Left hindlimb (tissue), 1 donor: ENCODE measurements around the gene ABCC12.

Source experiments
- DNase-seq: peaks from one replicate; pipeline ENCODE4 v3.0.0-alpha.2; 2018

The ABCC12 gene

DNA sequence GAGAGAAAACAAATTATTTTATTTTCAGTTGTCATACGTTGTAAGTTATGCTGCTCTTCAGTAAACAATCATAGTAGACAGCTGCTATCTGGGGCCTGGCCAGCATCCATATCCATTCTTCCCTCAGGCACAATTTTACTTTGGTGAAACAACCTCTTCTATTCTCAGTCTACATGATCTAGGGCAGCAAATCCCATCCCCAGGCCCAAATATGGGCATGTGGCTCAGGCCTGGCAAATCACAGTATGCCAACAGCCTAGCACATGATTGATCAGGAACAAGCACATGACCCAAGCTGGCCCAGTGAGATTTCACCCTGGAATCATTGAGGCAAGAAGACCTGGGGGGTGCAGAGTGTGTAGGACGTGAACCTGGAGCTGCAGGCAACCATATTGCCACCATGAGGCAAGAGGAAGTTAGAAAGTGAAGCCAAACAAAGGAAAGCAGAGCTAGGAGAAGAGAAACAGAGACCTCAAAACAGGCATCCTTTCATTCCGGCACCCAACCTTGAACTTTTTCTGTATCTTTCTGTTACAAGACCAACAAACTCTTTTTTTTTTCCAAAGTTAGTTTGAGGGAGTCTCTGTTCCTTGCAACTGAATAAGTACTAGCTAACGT is 10.3 kb upstream of the ABCC12 start:
- no peak for DNase-seq

DNA sequence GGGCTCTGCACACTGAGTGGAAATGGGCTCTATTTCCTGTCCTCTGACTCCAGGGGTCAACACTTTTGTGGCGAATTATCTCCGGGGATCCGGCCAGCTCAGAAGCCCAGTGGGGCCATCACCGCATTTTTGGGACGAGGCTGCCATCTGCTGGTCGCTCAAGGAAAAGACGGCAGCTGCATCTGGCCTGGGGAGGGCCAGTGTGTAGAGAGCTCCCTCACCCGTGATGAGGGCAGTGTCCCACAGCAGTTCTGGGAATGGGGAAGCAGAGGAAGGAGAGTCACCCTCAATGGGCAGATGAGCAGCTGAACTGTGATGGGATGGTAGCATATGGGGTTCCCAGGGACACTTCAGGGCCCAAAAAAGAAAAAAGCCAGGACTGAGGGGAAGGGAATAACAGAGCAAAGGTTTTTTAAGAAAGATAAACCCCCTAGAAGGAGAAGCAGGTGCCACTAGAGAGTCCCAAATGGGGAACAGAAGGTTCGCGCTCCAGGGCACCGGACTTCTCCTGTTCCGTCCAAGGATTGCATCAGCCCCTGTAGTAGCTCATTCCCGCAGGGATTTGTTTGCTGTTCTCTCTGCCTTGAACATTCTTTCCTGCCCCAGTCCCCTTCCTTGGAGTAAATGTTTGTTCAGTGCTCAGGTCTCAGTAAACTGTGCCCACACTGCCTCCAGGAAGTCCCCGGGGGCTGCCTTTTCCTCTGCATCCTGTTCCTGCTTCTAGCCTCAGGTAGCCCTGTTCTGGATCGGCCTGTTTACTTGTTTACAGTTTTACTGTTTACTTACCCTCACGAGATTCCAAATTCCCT is 9.3 kb upstream of the ABCC12 start:
- peak; percentile 68 for DNase-seq

DNA sequence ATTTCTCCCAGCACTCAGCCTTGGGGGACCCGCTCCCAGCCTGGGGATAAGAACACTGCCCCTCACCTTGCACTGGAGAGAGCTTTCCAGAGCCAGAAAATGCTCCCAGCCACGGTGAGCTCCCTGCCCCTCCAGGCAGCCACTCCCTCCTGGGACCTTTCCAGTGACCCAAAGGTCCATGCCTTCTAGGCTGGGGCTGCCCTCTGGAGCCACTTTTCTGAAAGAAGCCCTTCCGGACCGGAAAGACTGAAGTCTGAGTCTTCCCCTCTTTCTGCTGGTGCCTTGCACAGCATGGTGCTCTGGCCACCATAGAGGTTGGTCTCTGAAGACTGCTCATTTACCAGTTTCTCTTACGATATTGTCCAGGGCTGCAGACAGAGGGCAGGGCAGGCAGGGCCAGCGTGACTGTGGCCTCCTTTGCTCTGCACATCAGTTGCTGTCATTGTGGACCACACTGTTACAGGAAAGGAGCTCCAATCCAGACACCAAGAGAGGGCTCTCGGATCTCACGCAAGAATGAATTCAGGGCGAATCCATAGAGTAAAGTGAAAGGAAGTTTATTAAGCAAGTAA is 7.1 kb upstream of the ABCC12 start:
- no peak for DNase-seq

DNA sequence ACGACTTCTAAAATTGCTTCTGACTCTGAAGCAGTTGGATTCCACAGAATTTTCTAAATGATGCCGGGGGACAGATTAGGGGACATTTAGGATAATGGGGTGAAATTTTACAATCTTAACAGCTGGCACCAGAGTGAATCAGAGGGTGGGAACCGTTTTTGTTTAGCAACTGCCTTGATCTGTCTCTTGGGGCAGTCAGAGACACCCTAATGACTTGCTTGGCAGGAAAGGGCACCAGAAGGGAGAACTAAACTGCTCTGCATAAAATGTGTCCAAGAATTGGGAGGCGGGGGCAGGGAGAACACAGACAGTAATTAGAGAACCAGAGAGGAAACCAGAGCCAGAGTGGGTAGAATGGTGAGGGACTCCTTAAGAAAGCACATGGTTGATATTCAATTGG is 6.1 kb upstream of the ABCC12 start:
- no peak for DNase-seq

DNA sequence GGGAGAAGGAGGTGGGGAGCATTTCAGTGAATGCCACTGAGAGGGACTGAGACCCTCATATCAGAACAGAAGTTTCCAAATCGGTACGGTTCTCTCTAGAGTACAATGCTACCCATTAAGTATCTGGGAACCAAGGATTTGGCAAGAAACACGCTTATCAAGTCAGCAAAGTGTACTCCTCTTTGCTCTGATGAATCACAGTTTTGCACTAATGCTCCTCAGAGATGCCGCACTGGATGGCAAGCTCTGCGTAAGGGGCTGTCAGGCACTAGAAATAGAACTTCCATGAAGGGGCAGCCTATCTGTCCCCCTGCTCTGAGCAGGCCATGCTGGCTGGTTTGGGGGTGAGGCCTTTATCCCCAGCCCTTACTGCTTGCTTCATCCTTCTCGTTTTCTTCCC is 4.8 kb upstream of the ABCC12 start:
- DNase-seq: no peak

DNA sequence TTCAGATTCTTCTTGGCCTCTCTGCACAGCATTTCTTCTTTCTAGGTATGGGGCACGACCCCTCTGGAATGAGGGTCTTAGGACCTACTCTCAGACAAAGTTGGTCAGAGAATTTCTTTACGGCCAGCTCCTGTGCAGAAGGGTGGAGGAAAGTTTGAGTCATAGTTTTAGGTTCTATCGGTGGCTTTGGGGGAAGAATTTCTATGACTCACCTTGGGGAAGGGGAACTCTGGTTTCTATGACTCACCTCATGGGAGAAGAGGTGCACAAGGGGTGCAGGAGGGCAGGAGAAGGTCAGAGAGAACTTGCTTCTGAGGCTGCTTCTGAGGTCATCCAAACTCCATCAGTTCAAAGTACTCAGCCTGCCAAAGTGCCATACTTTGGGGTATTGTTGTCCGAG is 2.5 kb upstream of the ABCC12 start:
- DNase-seq: no peak

DNA sequence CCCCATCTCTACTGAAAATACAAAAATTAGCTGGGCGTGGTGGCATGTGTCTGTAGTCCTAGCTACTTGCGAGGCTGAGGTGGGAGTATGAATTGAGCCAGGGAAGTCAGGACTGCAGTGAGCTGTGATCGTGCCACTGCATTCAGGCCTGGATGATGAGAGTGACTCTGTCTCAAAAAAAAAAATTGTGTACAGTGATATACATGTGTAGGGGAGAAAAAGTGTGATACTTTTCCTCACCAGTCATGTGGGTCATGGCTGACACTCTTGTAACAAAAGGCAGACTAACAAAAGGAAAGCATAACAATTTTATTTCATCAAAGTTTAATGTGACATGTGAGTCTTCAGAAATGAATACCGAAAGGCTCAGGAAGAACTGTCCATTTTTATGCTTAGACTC is 2.0 kb upstream of the ABCC12 start:
- no peak for DNase-seq

DNA sequence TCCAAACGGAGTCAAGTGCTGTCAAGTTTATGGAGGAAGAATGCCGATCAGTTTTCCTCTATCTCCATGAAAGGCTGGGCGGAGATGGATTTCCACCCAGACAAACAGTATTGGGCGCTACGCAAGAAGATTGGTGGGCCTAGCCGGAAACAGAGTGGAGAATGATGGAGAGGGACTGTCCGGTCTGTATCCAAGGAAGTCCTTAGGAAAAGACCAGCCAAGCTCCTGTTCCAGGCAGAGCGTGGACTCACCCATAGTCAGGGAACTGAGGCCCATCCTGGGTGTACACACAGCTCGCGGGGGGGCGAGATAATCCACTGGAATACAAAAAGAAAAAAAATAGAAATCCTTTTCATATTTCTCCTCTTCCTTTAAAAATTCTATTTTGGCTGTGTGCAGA is 1.5 kb upstream of the ABCC12 start:
- no peak for DNase-seq

DNA sequence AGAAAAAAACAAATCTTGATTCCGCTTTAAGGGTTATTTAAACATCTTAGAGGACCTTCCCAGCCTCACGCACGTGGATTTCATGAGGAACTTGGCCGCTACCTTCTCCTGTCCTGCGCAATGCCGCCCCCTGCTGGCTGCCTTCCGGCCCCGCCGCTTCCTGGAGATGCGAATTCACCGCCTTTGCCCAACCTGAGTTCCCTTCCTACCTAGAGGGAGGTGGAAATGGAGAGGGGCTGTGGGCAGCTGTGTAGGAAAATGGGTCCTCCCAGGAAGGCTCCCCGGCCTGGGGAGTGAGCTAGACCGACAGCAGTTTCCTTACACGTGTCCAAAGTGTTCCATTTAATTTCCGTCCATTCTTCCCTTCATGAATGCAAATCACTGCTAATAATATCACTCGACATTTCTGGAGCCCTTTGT is 1.0 kb upstream of the ABCC12 start:
- peak; percentile 80 for DNase-seq

DNA sequence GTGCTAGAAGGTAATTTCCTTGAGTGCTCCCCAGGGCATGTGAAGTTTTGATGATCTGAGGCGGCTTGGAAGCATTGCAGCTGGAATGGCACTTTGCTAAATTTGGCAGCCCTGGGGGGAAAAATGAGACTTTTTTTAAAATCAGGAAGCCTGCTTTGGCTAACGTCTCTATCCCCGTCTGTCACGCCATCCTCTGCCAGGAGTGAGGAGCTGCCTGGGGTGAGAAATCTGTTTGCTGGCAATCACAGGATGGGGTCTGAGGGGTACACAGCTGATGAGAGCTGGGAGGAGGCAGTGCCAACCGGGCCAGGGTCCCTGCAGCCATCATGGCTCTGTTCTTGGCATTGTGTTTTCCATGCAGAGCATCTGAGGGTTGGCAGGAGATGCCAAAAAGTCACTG is 2.0 kb downstream of the ABCC12 start:
- no peak for DNase-seq

DNA sequence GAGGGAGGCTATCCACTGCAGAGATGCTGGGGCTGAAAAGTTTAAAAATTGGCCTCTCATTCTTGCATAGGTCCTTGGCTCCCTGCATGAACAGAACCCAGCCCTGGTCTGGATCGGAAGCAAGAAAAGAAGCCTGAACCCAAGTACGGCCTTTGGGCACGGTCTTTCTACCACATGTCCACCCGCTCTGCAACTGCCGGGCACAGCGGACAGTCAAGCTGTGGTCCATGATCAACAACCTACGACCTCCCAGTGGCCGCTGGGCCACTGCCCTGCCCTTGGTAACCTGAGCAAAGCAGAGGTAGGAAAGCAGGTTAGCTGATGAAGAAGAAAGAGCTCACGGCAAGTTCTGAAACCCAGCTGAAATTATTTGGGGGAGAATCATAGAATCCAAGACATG is 3.6 kb downstream of the ABCC12 start:
- DNase-seq: no peak

DNA sequence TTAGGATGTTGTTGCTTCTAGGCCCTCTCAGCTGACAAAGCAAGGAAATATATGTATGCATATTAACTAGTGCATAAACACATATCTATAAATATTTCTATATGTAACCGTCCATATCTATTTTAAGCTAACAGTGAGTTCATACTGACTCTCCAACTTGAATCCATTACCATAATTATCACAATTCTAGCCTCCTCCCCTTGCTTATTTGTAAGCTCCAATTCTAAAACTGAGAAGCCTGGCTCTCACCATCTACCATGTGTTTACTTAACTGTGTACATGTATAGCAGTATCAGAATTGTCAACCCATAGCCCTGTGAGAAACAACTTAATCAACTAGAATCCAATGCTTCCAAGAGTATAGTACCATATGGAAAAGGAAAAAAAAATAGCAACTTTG is 5.1 kb downstream of the ABCC12 start:
- no peak for DNase-seq

DNA sequence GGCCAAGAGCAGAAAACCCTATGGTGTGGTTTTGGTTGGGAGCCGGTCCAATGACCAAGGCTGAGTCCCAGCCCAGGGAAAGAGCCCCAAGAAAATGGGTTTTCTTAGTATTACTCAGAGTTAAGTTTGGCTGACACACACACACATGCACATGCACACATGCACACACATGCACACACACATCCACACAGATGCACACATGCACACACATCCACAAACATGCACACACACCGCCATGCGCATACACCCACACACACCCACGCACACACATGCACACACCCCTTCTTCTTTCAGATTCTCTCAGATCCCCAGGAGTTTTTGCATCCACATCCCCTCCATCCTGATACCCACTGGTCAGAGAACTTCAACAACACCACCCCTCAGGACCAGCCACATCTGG is 9.1 kb downstream of the ABCC12 start:
- no peak for DNase-seq

DNA sequence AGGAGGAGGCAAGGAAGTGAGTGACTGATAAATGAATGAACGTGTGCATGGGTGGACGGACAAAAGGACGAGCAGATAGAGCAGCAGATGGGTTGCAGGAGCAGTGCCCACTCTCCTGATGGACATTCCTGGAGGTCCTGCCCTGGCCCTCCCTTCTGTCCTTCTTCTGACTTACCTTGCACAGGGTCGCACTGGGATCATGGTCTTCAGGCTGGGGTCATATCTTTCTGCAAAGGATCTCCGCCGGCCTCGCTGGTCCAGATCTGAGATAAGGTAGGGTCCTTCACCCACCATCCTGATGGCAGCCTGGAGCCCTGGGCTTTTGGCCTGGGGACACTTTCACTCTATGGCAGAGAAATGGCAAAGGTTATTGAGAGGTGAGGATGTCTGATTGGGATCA is 9.7 kb downstream of the ABCC12 start:
- DNase-seq: no peak

DNA sequence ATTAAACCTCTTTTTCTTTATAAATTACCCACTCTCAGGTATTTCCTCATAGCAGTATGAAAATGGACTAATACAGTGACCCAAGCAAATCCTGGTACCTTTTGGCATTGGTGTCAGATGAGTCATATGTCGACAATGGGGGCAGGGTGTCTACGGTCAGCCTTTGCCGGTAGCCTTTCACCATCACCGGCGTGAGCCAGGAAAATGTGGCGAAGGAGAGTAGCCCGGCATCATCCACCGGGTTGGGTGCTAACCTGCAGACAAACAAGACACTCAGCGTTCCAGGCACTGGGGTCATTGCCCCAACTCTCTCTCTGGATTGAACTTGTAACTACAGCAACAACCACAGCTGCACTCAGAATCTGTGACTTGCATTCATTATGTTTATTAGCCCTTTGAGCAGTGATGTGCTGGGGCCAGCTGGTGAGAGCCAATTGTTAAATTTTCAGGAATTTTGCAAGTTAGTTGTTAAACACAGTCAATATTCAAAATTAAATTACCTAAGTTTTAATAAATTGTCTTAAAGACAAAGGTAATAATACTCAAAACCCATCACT is 11.9 kb downstream of the ABCC12 start:
- DNase-seq: no peak

DNA sequence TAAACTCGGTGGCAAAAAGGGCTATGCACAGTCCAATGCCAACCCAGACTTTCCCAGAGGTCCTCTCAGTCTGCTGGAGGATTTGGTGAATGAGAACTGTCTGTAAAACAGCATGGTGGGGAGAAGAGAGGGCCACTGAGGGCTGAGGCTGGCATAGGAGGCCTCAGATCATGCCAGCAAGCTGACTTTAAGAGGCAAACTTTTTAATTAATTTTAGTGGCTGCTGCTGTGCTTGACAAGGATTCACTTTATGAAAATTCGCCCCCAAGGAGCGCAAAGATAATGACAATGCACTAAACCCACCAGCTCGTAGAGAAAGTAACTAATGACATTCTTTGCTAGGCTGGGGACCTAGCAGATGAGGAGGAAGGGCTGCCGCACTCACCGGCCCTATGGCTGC is 15.0 kb downstream of the ABCC12 start:
- DNase-seq: no peak

DNA sequence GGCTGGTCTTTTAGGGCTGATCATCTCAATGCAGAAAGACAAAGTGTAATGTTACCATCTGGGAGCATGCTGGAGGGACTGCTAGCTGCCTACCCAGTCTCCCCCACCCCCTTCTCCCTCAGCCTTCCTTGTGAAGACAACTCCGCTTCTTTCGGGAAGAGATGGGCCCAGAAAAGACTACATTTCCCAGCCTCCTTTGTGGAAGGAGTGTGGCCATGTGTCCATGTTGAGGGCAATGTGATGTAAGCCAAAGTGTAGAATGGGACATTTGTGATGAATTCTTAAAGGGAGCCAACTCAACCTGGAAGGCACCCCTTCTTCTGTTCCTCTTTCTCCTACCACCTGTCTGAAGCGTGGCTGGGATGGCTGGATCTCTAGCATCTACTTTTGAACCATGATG is 16.3 kb downstream of the ABCC12 start:
- no peak for DNase-seq

DNA sequence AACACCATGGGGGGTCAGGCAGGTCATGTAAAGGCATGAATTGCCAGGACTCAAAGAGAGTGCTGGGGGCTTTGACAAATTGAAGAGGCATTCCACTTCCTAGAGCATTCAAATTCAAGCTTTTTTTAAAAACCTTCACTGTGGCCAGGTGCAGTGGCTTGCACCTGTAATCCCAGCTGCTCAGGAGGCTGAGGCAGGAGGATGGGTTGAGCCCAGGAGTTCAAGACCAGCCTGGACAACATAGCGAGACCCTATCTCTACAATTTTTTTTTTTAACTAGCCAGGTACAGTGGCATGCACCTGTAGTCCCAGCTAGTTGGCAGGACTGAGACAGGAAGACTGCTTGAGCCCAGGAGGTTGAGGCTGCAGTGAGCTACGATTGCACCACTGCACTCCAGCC is 17.2 kb downstream of the ABCC12 start:
- no peak for DNase-seq

DNA sequence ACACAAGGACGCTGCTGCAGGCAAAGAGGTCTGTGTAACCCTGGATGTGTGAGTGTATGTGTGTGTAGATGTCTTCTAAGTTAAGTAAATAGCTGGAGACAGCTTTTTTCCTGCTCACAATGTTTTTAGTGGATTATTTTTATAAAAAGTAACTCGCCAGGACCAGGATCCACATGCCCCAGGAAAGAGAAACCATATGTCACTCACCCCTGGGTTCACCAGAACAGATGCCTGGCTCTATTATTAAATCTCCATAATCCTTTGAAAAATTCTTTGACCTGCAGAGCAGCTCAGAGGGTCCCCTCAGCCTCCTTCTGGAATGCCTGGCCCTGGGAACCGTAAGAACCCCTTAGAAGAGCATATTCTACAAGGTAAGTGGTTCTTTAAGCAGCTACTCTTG is 18.0 kb downstream of the ABCC12 start:
- DNase-seq: no peak

DNA sequence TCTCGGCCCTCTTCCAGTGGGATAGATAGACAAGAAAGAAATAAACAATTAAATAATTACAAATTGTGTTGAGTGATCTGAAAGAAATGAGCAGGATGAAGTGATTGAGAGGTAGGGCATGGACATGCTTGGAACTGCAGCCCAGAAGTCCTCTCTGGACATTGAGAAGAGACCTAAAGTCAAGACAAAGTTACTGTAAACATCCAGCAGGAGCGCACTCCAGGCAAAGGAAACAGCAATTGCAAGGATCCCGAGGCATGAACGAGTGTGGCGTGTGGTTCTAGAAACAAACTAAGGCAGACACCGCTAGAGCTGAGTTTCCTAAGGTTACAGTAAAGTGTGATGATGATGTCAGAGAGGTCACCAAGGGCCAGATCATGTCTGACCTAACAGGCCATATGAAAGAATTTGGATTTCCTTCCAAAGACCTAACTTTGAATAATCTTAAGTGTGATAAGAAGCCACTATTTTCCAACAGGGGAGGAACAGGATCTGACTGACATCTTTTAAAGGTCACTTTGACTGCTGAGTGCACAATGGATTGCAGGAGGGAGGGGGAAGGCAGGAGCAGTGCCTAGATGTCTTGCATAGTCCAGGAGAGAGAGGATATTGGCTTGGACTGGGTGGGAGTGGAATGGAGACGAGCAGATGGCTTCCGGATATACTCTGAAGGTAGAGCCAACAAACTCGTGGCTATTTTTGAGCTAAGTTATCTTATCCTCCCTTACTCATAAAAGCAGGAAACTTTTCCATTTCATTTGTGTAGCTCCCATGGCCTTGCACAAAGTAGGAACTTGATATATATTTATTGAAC is 19.0 kb downstream of the ABCC12 start:
- no peak for DNase-seq

DNA sequence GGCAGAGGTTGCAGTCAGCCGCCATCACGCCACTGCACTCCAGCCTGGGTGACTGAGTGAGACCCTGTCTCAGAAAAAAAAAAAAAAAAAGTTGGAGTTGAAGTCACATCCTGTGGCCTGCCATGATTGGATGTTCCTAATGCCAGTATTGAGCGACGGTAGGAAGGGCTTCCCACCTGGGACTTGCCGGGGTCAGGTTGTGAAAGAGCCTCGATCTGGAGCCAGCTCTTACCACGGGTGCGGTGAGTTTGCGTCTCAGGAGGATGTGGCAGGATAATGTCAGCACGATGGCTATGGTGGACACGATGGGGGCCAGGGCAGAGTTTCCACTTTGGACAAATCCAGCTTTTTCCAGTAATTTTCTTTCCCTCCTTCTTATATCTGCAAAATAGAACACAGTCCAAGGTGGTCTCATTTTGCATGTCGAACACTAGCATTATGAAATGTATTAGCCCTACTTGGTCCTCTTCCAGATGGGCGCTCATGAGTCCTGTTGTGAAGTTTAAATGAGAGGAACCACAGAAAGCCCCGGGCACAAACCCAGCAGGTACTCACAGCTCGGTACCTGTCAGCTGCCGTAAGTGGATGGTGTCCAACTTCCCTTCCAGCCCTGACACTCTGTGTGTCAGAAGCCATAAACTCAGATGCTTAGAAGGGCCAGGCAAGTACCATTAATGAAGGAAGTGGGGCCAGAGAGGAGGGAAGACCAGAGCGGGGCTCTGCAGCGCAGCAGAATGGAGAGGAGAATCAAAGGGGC is 22.2 kb downstream of the ABCC12 start:
- no peak for DNase-seq

DNA sequence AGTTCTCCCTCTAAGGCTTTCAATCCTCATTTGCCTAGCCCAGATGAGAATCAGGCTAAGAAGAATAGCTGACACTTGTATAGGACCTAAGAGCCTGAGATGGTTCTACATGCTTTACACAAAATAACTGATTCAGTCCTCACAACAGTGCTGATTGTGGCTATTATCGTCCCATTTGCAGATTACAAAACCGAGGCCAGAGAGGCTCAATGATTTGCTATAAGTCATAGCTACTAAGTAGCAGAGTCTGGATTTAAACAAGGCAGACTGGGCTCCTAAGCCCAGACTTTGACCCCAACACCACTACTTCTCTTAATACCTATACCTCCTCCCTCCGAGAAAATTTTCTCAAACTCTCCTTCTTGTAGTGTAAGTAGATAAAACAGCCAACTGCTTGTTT is 23.1 kb downstream of the ABCC12 start:
- no peak for DNase-seq
